HCT116 (cell line): Measurements from ENCODE around the gene ZNF573. TPM values are rescaled to one million over a fixed set of nuclear protein-coding genes. Genes with fewer than 3 reads are reported as not detected.

ENCODE experiments used
- ATAC-seq: fragments of 200-7000 bp; cut with Tn5 transposase; 2 replicates; pipeline ENCODE4 v1.9.1; 2020; ENCODE audit warnings: mild to moderate bottlenecking, moderate library complexity
- BruUV-seq: library from RNA; stranded (reverse); fragments of 400-500 nt; replicated peaks from 2 replicates; lab custom pipeline; 2021; lab: Mats Ljungman, UMichigan
- CTCF ChIA-PET: fragments of 300-600 bp; sonication (Branson Sonifier 250); formaldehyde crosslinking; loops from one replicate; lab custom pipeline; 2021; ENCODE audit warnings: antibody characterized with exemption; lab: Charles Lee
- POLR2A ChIA-PET: fragments of 300-600, 350-600 bp; sonication (Branson Sonifier 250); formaldehyde crosslinking; loops from one replicate; lab custom pipeline; 2021; ENCODE audit warnings: antibody characterized with exemption; lab: Charles Lee
- RAD21 ChIA-PET, 2 experiments: fragments of 300-600 bp; sonication (Branson Sonifier 250); formaldehyde crosslinking; loops; one replicate each; lab custom pipeline; 2023; ENCODE audit warnings: low total read pairs in 2 of 2; ENCODE audit not compliant: uncharacterized antibody in 2 of 2, unreplicated experiment in 2 of 2, low non-redundant PET in 1 of 2; lab: Charles Lee
- DNase-seq: peaks from one replicate; pipeline ENCODE4 v3.0.0-alpha.2; 2010; ENCODE audit warnings: low read depth, low spot score
- H2AFZ ChIP-seq: fragments of 200-600 bp; shearing (Covaris generic), sonication (generic); 2 replicates; pipeline ENCODE4 v1.6.1; 2017; ENCODE audit warnings: low read depth, mixed run types, mixed read lengths, antibody characterized with exemption, low read length; ENCODE audit not compliant: poor library complexity, severe bottlenecking
- H3K27ac ChIP-seq: 2 replicates; pipeline ENCODE4 v1.5.1; 2012; ENCODE audit warnings: low read depth, low read length
- H3K27me3 ChIP-seq: fragments of 200-600 bp; sonication (generic); 2 replicates; pipeline ENCODE4 v1.6.1; 2016; ENCODE audit warnings: mixed run types, low read length, mixed read lengths; ENCODE audit not compliant: insufficient read depth
- H3K36me3 ChIP-seq, 2 experiments: fragments of 200-500 bp in 1 of 2; fragments of 200-600 bp in 1 of 2; sonication (Bioruptor generic) in 1 of 2; sonication (generic) in 1 of 2; 2 replicates each; pipeline versions ENCODE4 v1.5.1 to v1.6.1; 2014 to 2016; ENCODE audit warnings: low read length in 2 of 2, inconsistent platforms in 1 of 2, mixed read lengths in 1 of 2, mixed run types in 1 of 2; ENCODE audit not compliant: insufficient read depth in 2 of 2, control insufficient read depth in 1 of 2
- H3K4me1 ChIP-seq, 2 experiments: fragments of 200-600 bp in 1 of 2; sonication (generic) in 1 of 2; 2 replicates each; pipeline versions ENCODE4 v1.5.1 to v1.6.1; 2012 to 2017; ENCODE audit warnings: low read length in 2 of 2, inconsistent platforms in 1 of 2, mild to moderate bottlenecking in 1 of 2, mixed read lengths in 1 of 2, mixed run types in 1 of 2, moderate library complexity in 1 of 2; ENCODE audit not compliant: insufficient read depth in 2 of 2, control insufficient read depth in 1 of 2
- H3K4me2 ChIP-seq: fragments of 200-600 bp; sonication (generic); 2 replicates; pipeline ENCODE4 v1.6.1; 2017; ENCODE audit warnings: mixed run types, low read length, mixed read lengths
- H3K4me3 ChIP-seq, 2 experiments: fragments of 200-600 bp in 1 of 2; sonication (generic) in 1 of 2; replicated peaks in 1 of 2; 2 replicates each; pipeline ENCODE4 v1.5.1; 2011 to 2016; ENCODE audit warnings: low read length in 2 of 2, control low read depth in 1 of 2, low read depth in 1 of 2, mild to moderate bottlenecking in 1 of 2, mixed read lengths in 1 of 2, mixed run types in 1 of 2
- H3K79me2 ChIP-seq: fragments of 200-600 bp; sonication (generic); 2 replicates; pipeline ENCODE4 v1.6.1; 2017; ENCODE audit warnings: mild to moderate bottlenecking, mixed run types, low read length, moderate library complexity, mixed read lengths; ENCODE audit not compliant: insufficient read depth
- H3K9ac ChIP-seq: fragments of 200-600 bp; sonication (generic); 2 replicates; pipeline ENCODE4 v1.6.1; 2016; ENCODE audit warnings: low read length, mixed read lengths
- H3K9me2 ChIP-seq: fragments of 200-600 bp; sonication (generic), shearing (Covaris generic); 2 replicates; pipeline ENCODE4 v1.6.1; 2017; ENCODE audit warnings: mixed run types, mild to moderate bottlenecking, moderate library complexity; ENCODE audit not compliant: insufficient read depth
- H3K9me3 ChIP-seq, 2 experiments: fragments of 200-500 bp in 1 of 2; fragments of 200-600 bp in 1 of 2; sonication (Bioruptor generic) in 1 of 2; sonication (generic) in 1 of 2; 2 replicates each; pipeline ENCODE4 v1.6.1; 2014 to 2017; ENCODE audit warnings: low read length in 2 of 2, mixed read lengths in 2 of 2, inconsistent platforms in 1 of 2, low read depth in 1 of 2, mild to moderate bottlenecking in 1 of 2, mixed run types in 1 of 2, moderate library complexity in 1 of 2; ENCODE audit not compliant: control insufficient read depth in 1 of 2, insufficient read depth in 1 of 2
- H4K20me1 ChIP-seq: fragments of 200-600 bp; sonication (generic), shearing (Covaris generic); 2 replicates; pipeline ENCODE4 v1.6.1; 2017; ENCODE audit warnings: mixed run types, mild to moderate bottlenecking, moderate library complexity; ENCODE audit not compliant: insufficient read depth
- ATF3 ChIP-seq: IDR thresholded peaks from 2 replicates; pipeline ENCODE4 v1.6.1; 2012
- CEBPB ChIP-seq: IDR thresholded peaks from 2 replicates; pipeline ENCODE4 v1.6.1; 2012; ENCODE audit warnings: low read depth
- CTCF ChIP-seq, 3 experiments: fragments of 200-600 bp in 1 of 3; sonication (generic) in 1 of 3; IDR thresholded peaks in 2 of 3; conservative IDR thresholded peaks in 1 of 3; 2 replicates each; pipeline ENCODE4 v1.5.1; 2012 to 2017; ENCODE audit warnings: low read depth in 2 of 3, low read length in 2 of 3, antibody characterized with exemption in 1 of 3, borderline replicate concordance in 1 of 3, control low read depth in 1 of 3, mild to moderate bottlenecking in 1 of 3, mixed read lengths in 1 of 3, mixed run types in 1 of 3, moderate library complexity in 1 of 3; ENCODE audit not compliant: insufficient read depth in 1 of 3
- ELF1 ChIP-seq: IDR thresholded peaks from 2 replicates; pipeline ENCODE4 v1.6.1; 2012; ENCODE audit warnings: low read depth, borderline replicate concordance
- EZH2phosphoT487 ChIP-seq: fragments of 200-600 bp; IDR thresholded peaks from 2 replicates; pipeline ENCODE4 v1.6.1; 2018; ENCODE audit warnings: antibody characterized with exemption, borderline replicate concordance
- FOSL1 ChIP-seq: IDR thresholded peaks from 2 replicates; pipeline ENCODE4 v1.6.1; 2012; ENCODE audit warnings: low read depth
- JUND ChIP-seq: IDR thresholded peaks from 2 replicates; pipeline ENCODE4 v1.6.1; 2012
- MAX ChIP-seq: IDR thresholded peaks from 2 replicates; pipeline ENCODE4 v1.6.1; 2012
- POLR2A ChIP-seq: IDR thresholded peaks from 2 replicates; pipeline ENCODE4 v1.7.0; 2011; ENCODE audit warnings: borderline replicate concordance; ENCODE audit not compliant: insufficient read depth, insufficient read length; ENCODE audit errors: extremely low read depth
- POLR2AphosphoS5 ChIP-seq: IDR thresholded peaks from 2 replicates; pipeline ENCODE4 v1.6.1; 2011; ENCODE audit warnings: mild to moderate bottlenecking, low read depth, low read length, moderate library complexity
- RAD21 ChIP-seq: IDR thresholded peaks from 2 replicates; pipeline ENCODE4 v1.6.1; 2012; ENCODE audit warnings: low read depth, mild to moderate bottlenecking
- SP1 ChIP-seq: IDR thresholded peaks from 2 replicates; pipeline ENCODE4 v1.6.1; 2012; ENCODE audit warnings: low read depth
- TCF7L2 ChIP-seq: IDR thresholded peaks from 2 replicates; pipeline ENCODE4 v1.7.0; 2011; ENCODE audit warnings: borderline replicate concordance, inconsistent platforms; ENCODE audit not compliant: insufficient read depth, insufficient read length; ENCODE audit errors: extremely low read depth
- YY1 ChIP-seq: IDR thresholded peaks from 2 replicates; pipeline ENCODE4 v1.6.1; 2011; ENCODE audit warnings: low read length, low read depth, moderate library complexity, mild to moderate bottlenecking; ENCODE audit not compliant: insufficient replicate concordance; ENCODE audit errors: extremely low read depth
- ZBTB33 ChIP-seq: IDR thresholded peaks from 2 replicates; pipeline ENCODE4 v1.6.1; 2011; ENCODE audit warnings: mild to moderate bottlenecking, low read length, moderate library complexity; ENCODE audit not compliant: insufficient replicate concordance; ENCODE audit errors: extremely low read depth
- ZFX ChIP-seq: fragments of 450-650 bp; IDR thresholded peaks from 2 replicates; pipeline ENCODE4 v1.6.1; 2017
- ZNF274 ChIP-seq: fragments of 200-500 bp; sonication (Bioruptor generic); IDR thresholded peaks from 2 replicates; pipeline ENCODE4 v1.6.1; 2014; ENCODE audit warnings: mild to moderate bottlenecking, low read depth, low read length, inconsistent platforms
- intact Hi-C: fragments of 100-400 bp; cut with micrococcal nuclease; formaldehyde crosslinking; loops from 2 replicates; pipeline ENCODE4 v1.10.0; 2022
- total RNA-seq: library from RNA; stranded (reverse); gene quantifications from one replicate; pipeline ENCODE4 v1.2.1, GENCODE V29; 2021; ENCODE audit not compliant: unreplicated experiment

ZNF573 gene
- total RNA-seq, 1 experiment from 2014 or later, result 2.4 TPM

- Histone ChIP-seq H3K79me2 (no peaks in the 10 kb centered on the region), H3K4me1 (no peaks in the 10 kb centered on the region), H3K9me2 (no peaks in the 10 kb centered on the region), H2AFZ (no peak overlapping the region), H3K4me3 (no peak overlapping the region), H3K27me3 (no peaks in the 10 kb centered on the region), H3K9me3 (peaks cover 15 to 24% of the 10 kb centered on the region in 2 experiments; a peak in 3 of 4 replicates), H3K36me3 (peaks cover 0 to 9% of the 10 kb centered on the region in 2 experiments; a peak in 2 of 4 replicates), H3K4me2 (no peak overlapping the region), H3K9ac (no peak overlapping the region), H4K20me1 (no peaks in the 10 kb centered on the region), H3K27ac (no peak overlapping the region)
- no peak for DNase-seq
- BruUV-seq, result no TSS peak
- intact Hi-C loops, result no loop called here
- ChIA-PET RAD21 (no interaction called here), CTCF (no interaction called here), POLR2A (no interaction called here)
- TF ChIP-seq EZH2phosphoT487 (no peak), POLR2AphosphoS5 (no peak), YY1 (no peak), FOSL1 (no peak), CTCF (IDR thresholded peaks at IDR 0.05 in 2 of 3, conservative IDR thresholded peaks at IDR 0.05 in 1 of 3; ENCODE audit: borderline replicate concordance in 1 of 3, insufficient read depth in 1 of 3, low read depth in 2 of 3, low read length in 2 of 3) (no peak), CEBPB (no peak), ZFX (no peak), ZBTB33 (no peak), ELF1 (no peak), SP1 (no peak), ZNF274 (no peak), MAX (no peak), TCF7L2 (no peak), ATF3 (no peak), POLR2A (no peak), JUND (no peak), RAD21 (no peak)
- no peak for ATAC-seq
These were observed 41.0 kb downstream of the ZNF573 start for GRCh38 chr19:37738371-37738770.
